Endothelial cell of umbilical vein (primary cell): ENCODE results near the gene EED.

Source experiments
- EZH2 ChIP-seq: IDR thresholded peaks from 2 replicates; pipeline ENCODE4 v1.6.1; 2012; ENCODE audit warnings: borderline replicate concordance, low read depth, mild to moderate bottlenecking, moderate library complexity, low read length, inconsistent platforms; ENCODE audit not compliant: severe bottlenecking
- FOS ChIP-seq: IDR thresholded peaks from 2 replicates; pipeline ENCODE4 v1.6.1; 2011; ENCODE audit warnings: mild to moderate bottlenecking, low read length, moderate library complexity, borderline replicate concordance; ENCODE audit not compliant: insufficient read depth
- GATA2 ChIP-seq: IDR thresholded peaks from 2 replicates; pipeline ENCODE4 v1.7.0; 2011; ENCODE audit warnings: low read depth, mild to moderate bottlenecking, moderate library complexity, mixed read lengths, low read length; ENCODE audit not compliant: insufficient read length, insufficient read depth
- JUN ChIP-seq: IDR thresholded peaks from 2 replicates; pipeline ENCODE4 v1.6.1; 2011; ENCODE audit warnings: borderline replicate concordance, low read depth; ENCODE audit not compliant: insufficient read length, insufficient read depth
- MAX ChIP-seq: IDR thresholded peaks from 2 replicates; pipeline ENCODE4 v1.6.1; 2011; ENCODE audit not compliant: insufficient read depth, insufficient read length
- MYC ChIP-seq: IDR thresholded peaks from one replicate; pipeline ENCODE4 v1.6.1; 2011; ENCODE audit warnings: mild to moderate bottlenecking, low read depth, low read length
- POLR2A ChIP-seq: IDR thresholded peaks from 2 replicates; pipeline ENCODE4 v1.6.1; 2012; ENCODE audit warnings: low read depth, mild to moderate bottlenecking, control low read depth, low read length
- POLR2AphosphoS5 ChIP-seq: IDR thresholded peaks from 2 replicates; pipeline ENCODE4 v1.6.1; 2012; ENCODE audit warnings: low read depth, mild to moderate bottlenecking, control low read depth, low read length, moderate library complexity; ENCODE audit not compliant: insufficient read depth
- TF ChIP-seq, protein P1 (sequence below), 2 donors: IDR thresholded peaks; 1 replicate in 1 of 2; 2 replicates in 1 of 2; pipeline ENCODE4 v1.5.1; 2011; ENCODE audit warnings: low read length in 2 of 2, mild to moderate bottlenecking in 2 of 2, moderate library complexity in 2 of 2, control low read depth in 1 of 2, inconsistent platforms in 1 of 2, low read depth in 1 of 2; ENCODE audit not compliant: insufficient read depth in 1 of 2; ENCODE audit errors: extremely low read depth in 1 of 2

GRCh38 chr11:86212019-86212611 lies 32.4 kb upstream of the EED start:
- TF ChIP-seq, protein P1, sequence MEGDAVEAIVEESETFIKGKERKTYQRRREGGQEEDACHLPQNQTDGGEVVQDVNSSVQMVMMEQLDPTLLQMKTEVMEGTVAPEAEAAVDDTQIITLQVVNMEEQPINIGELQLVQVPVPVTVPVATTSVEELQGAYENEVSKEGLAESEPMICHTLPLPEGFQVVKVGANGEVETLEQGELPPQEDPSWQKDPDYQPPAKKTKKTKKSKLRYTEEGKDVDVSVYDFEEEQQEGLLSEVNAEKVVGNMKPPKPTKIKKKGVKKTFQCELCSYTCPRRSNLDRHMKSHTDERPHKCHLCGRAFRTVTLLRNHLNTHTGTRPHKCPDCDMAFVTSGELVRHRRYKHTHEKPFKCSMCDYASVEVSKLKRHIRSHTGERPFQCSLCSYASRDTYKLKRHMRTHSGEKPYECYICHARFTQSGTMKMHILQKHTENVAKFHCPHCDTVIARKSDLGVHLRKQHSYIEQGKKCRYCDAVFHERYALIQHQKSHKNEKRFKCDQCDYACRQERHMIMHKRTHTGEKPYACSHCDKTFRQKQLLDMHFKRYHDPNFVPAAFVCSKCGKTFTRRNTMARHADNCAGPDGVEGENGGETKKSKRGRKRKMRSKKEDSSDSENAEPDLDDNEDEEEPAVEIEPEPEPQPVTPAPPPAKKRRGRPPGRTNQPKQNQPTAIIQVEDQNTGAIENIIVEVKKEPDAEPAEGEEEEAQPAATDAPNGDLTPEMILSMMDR (IDR thresholded peaks at IDR 0.05; ENCODE audit: extremely low read depth in 1 of 2, insufficient read depth in 1 of 2, low read depth in 1 of 2, low read length in 2 of 2): no peak
- TF ChIP-seq POLR2A (no peak), POLR2AphosphoS5 (no peak), EZH2 (no peak), GATA2 (no peak), MAX (no peak), FOS (no peak), JUN (no peak), MYC (no peak)
